T-helper 1 cell treated with Interleukin-12 subunit alpha and Interleukin-12 subunit beta and Interleukin-4 antibody, amounts not matched to agents 30 ng/mL and 1 ng/mL, for 36 hours (primary cell): ENCODE data around the gene KRT80. TPM values are rescaled to one million over a fixed set of nuclear protein-coding genes. Genes with fewer than 3 reads are reported as not detected.

ENCODE experiments used
- total RNA-seq: library from RNA; stranded (reverse); gene quantifications from 2 replicates; pipeline ENCODE4 v1.2.3, GENCODE V29; 2022

KRT80 gene
- total RNA-seq, 1 donor from 2014 or later: not detected

Other genes starting within 250 kb of the KRT80 start
- 4.7 and 6.3 TPM in 2 replicates for gene ACVR1B, start 240.3 kb downstream of the KRT80 start, total RNA-seq
- gene TAMALIN, start 185.1 kb downstream of the KRT80 start, total RNA-seq: 3.9 and 4.4 TPM in 2 replicates
- gene NR4A1, start 140.6 kb downstream of the KRT80 start, total RNA-seq: 14.5 and 16.9 TPM in 2 replicates
- gene ATG101, start 122.0 kb downstream of the KRT80 start, total RNA-seq: 40.7 and 42.1 TPM in 2 replicates
- 0.25 TPM in 1 of 2 replicates, not detected in the other for gene SMIM41, start 112.3 kb downstream of the KRT80 start, total RNA-seq
- gene KRT7, start 41.2 kb upstream of the KRT80 start, total RNA-seq: 53.6 and 56.8 TPM in 2 replicates
- gene KRT86, start 82.6 kb upstream of the KRT80 start, total RNA-seq: 1.9 and 3.4 TPM in 2 replicates
- not detected in 2 replicates for gene KRT81, start 99.5 kb upstream of the KRT80 start, total RNA-seq
- gene KRT83, start 129.4 kb upstream of the KRT80 start, total RNA-seq: not detected in 2 replicates
- gene KRT85, start 175.5 kb upstream of the KRT80 start, total RNA-seq: not detected in 2 replicates
- not detected in 2 replicates for gene KRT84, start 193.6 kb upstream of the KRT80 start, total RNA-seq
- not detected in 2 replicates for gene KRT82, start 214.3 kb upstream of the KRT80 start, total RNA-seq
- not detected in 2 replicates for gene KRT75, start 242.4 kb upstream of the KRT80 start, total RNA-seq